ENCODE results near the gene MTERF1. TPM values are rescaled to one million over a fixed set of nuclear protein-coding genes. Genes with fewer than 3 reads are reported as not detected.

MTERF1 gene
- polyA plus RNA-seq, 3 donors: 3.6 to 4.6 (median 4.0) TPM

DNA sequence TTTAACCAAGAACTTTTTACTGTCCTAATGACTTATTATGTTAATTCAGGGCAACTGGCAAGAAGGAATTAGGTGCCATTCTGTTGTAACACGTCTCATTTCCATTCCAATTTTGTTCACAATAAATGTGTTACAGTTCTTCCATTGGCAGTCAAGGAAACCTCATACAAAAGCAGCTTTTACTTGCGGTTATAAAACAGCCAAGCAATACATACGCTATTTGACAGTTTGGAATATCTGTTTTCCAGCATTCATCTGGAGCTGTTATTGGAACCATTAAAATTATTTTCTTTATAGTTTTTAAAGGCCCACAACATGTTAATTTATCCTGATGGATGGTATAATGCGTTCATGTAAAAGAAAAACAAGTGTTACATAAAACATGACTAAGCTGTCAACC lies 33.3 kb downstream of the MTERF1 start:
- H3K36me3 ChIP-seq (replicated peaks in 1 of 2; ENCODE audit: control insufficient read depth in 1 of 2, insufficient read depth in 2 of 2, low read length in 2 of 2): no peaks in the 10 kb centered on the region
- no peak for DNase-seq
- H3K9me3 Mint-ChIP-seq: peaks cover under 1 to 6% (median 3%) of the 10 kb centered on the region in 7 donors
- peaks cover 0 to 2% of the 10 kb centered on the region in 2 donors for H3K36me3 Mint-ChIP-seq
- peaks cover 10 to 11% of the 10 kb centered on the region in 2 donors for H3K4me1 ChIP-seq (ENCODE audit: control insufficient read depth in 1 of 2, insufficient read depth in 2 of 2, low read length in 2 of 2)
- H3K27me3 Mint-ChIP-seq (ENCODE audit: low read depth in 3 of 3): peaks cover 0 to 1% (median 0%) of the 10 kb centered on the region in 3 donors
- H3K4me2 ChIP-seq (replicated peaks; ENCODE audit: extremely low read depth, low read length, poor library complexity, severe bottlenecking): no peak overlapping the region
- no peaks in the 10 kb centered on the region for H3K27me3 ChIP-seq (ENCODE audit: control insufficient read depth in 2 of 2, insufficient read depth in 2 of 2, low read length in 2 of 2)
- no peak for TF ChIP-seq CTCF (IDR thresholded peaks at IDR 0.05)
- no peak overlapping the region for H3K4me3 ChIP-seq (replicated peaks in 1 of 3; ENCODE audit: low read depth in 2 of 3, low read length in 3 of 3)
- H3K79me2 ChIP-seq (ENCODE audit: insufficient read depth, low read length): no peaks in the 10 kb centered on the region
- no peak overlapping the region for H3K4me3 Mint-ChIP-seq
- intact Hi-C loops (cut with micrococcal nuclease): no loop called here
- no peak overlapping the region for H3K27ac Mint-ChIP-seq
- H2AFZ ChIP-seq (ENCODE audit: insufficient read depth, low read depth, low read length, poor library complexity, severe bottlenecking): no peak overlapping the region
- H3K9ac ChIP-seq (ENCODE audit: insufficient read depth, low read length, poor library complexity, severe bottlenecking): no peak overlapping the region
- no peak overlapping the region for H3K27ac ChIP-seq (ENCODE audit: low read depth in 1 of 2, low read length in 2 of 2)
- peaks cover 0 to 4% of the 10 kb centered on the region in 2 donors for H3K9me3 ChIP-seq (replicated peaks in 1 of 2; ENCODE audit: control insufficient read depth in 1 of 2, insufficient read depth in 1 of 2, low read length in 2 of 2)
- no CpG with 5 or more reads among the region's 4 CpGs for WGBS (ENCODE audit: insufficient coverage)
- no peaks in the 10 kb centered on the region for H4K20me1 ChIP-seq (ENCODE audit: insufficient read depth, low read length)
- peaks cover 19% of the 10 kb centered on the region for H3K4me1 Mint-ChIP-seq

GRCh38 chr7:91846436-91846835 lies 34.1 kb downstream of the MTERF1 start:
- Mint-ChIP-seq H3K36me3 (peaks cover 0 to 3% of the 10 kb centered on the region in 2 donors), H3K27me3 (ENCODE audit: low read depth in 3 of 3) (no peaks in the 10 kb centered on the region), H3K4me1 (peaks cover 16% of the 10 kb centered on the region), H3K27ac (no peak overlapping the region), H3K4me3 (no peak overlapping the region), H3K9me3 (peaks cover 3 to 12% (median 7%) of the 10 kb centered on the region in 7 donors)
- intact Hi-C loops (cut with micrococcal nuclease): no loop called here
- Histone ChIP-seq H3K4me1 (ENCODE audit: control insufficient read depth in 1 of 2, insufficient read depth in 2 of 2, low read length in 2 of 2) (peaks cover 10 to 11% of the 10 kb centered on the region in 2 donors), H3K4me3 (replicated peaks in 1 of 3; ENCODE audit: low read depth in 2 of 3, low read length in 3 of 3) (no peak overlapping the region), H3K36me3 (replicated peaks in 1 of 2; ENCODE audit: control insufficient read depth in 1 of 2, insufficient read depth in 2 of 2, low read length in 2 of 2) (no peaks in the 10 kb centered on the region), H3K9me3 (replicated peaks in 1 of 2; ENCODE audit: control insufficient read depth in 1 of 2, insufficient read depth in 1 of 2, low read length in 2 of 2) (peaks cover 0 to 9% of the 10 kb centered on the region in 2 donors), H3K27me3 (ENCODE audit: control insufficient read depth in 2 of 2, insufficient read depth in 2 of 2, low read length in 2 of 2) (no peaks in the 10 kb centered on the region), H3K79me2 (ENCODE audit: insufficient read depth, low read length) (no peaks in the 10 kb centered on the region), H3K9ac (ENCODE audit: insufficient read depth, low read length, poor library complexity, severe bottlenecking) (no peak overlapping the region), H3K27ac (ENCODE audit: low read depth in 1 of 2, low read length in 2 of 2) (no peak overlapping the region), H2AFZ (ENCODE audit: insufficient read depth, low read depth, low read length, poor library complexity, severe bottlenecking) (no peak overlapping the region), H4K20me1 (ENCODE audit: insufficient read depth, low read length) (no peaks in the 10 kb centered on the region), H3K4me2 (replicated peaks; ENCODE audit: extremely low read depth, low read length, poor library complexity, severe bottlenecking) (no peak overlapping the region)
- no peak for DNase-seq
- no peak for TF ChIP-seq CTCF (IDR thresholded peaks at IDR 0.05)
